Measurements from ENCODE around the gene CNOT1.

DNA sequence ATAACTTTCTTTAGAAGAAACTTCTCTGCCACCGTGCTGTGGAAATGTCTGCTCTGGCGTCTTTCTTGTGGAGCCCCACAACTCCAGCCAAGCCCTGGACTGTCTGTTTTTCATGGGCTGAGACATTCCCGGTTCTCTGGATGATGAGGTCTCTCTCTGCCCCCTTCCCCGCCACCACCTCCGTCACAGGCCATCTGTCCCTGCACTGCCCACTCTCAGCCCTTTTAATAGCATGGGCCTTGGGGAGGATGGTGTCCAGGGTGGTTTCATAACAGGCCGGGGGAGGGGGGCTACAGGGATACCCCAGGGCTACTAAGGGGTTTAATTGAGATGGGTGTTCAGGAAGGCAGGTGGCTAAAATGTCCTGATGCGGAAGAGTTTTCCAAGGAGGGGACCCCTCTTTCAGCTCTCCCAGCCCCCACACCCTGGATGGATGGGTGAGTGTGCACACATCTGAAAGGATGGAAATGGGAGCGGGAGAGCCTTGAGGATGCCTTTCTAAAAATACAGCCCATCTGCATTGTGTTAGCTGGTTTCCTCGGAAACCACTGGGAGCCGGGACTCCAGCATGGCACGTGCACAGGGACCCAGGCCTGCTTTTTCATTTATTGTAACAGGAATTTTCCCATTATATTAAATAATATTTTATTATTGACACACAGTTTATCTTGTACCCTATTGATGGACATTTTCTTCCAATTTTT is 144.3 kb downstream of the CNOT1 start:
- no peak for TF ChIP-seq CTCF (optimal IDR thresholded peaks at IDR 0.05 in 1 of 3, IDR thresholded peaks at IDR 0.05 in 1 of 3, conservative IDR thresholded peaks at IDR 0.05 in 1 of 3; ENCODE audit: extremely low read depth in 1 of 3, insufficient read depth in 2 of 3, low read length in 3 of 3)
- no peak for TF ChIP-seq EZH2 (IDR thresholded peaks at IDR 0.05; ENCODE audit: low read length)

Data from keratinocyte (primary cell).